Raji (cell line): ENCODE results near the gene SIGLEC9.

Experiments used
- POLR2A ChIP-seq: IDR thresholded peaks from 2 replicates; pipeline ENCODE4 v1.6.1; 2011; ENCODE audit warnings: low read depth, low read length, control low read depth; ENCODE audit not compliant: insufficient read depth

SIGLEC9 gene

GRCh38 chr19:51091895-51092873 lies 32.5 kb upstream of the SIGLEC9 start:
- no peak for TF ChIP-seq POLR2A

GRCh38 chr19:51093101-51093500 lies 31.6 kb upstream of the SIGLEC9 start:
- TF ChIP-seq POLR2A = no peak

GRCh38 chr19:51093510-51094345 lies 31.0 kb upstream of the SIGLEC9 start:
- no peak for TF ChIP-seq POLR2A

GRCh38 chr19:51094696-51095279 lies 29.9 kb upstream of the SIGLEC9 start:
- no peak for TF ChIP-seq POLR2A

- TF ChIP-seq POLR2A = no peak
These were observed 28.1 kb upstream of the SIGLEC9 start for GRCh38 chr19:51096473-51097165.

- TF ChIP-seq POLR2A = no peak
These were observed 27.5 kb upstream of the SIGLEC9 start for GRCh38 chr19:51097166-51097738.

GRCh38 chr19:51097796-51098195 lies 26.9 kb upstream of the SIGLEC9 start:
- no peak for TF ChIP-seq POLR2A

- TF ChIP-seq POLR2A = no peak
These were observed 26.2 kb upstream of the SIGLEC9 start for GRCh38 chr19:51098365-51099046.

- TF ChIP-seq POLR2A = no peak
These were observed 25.7 kb upstream of the SIGLEC9 start for GRCh38 chr19:51099047-51099382.

GRCh38 chr19:51100601-51101000 lies 24.1 kb upstream of the SIGLEC9 start:
- no peak for TF ChIP-seq POLR2A

- no peak for TF ChIP-seq POLR2A
These were observed 23.4 kb upstream of the SIGLEC9 start for GRCh38 chr19:51101171-51101865.

GRCh38 chr19:51102991-51103390 lies 21.7 kb upstream of the SIGLEC9 start:
- TF ChIP-seq POLR2A = no peak

- no peak for TF ChIP-seq POLR2A
These were observed 20.8 kb upstream of the SIGLEC9 start for GRCh38 chr19:51103926-51104341.
